Retinal pigment epithelial cell (primary cell): ENCODE measurements around the gene USP34.
"Not testable (repeated sequence)": the region's sequence is repeated elsewhere in the genome, so short reads cannot be mapped to it uniquely, and the experiment has no call there.

Experiments
- DNase-seq: peaks from one replicate; pipeline ENCODE4 v3.0.0-alpha.2; 2010; ENCODE audit warnings: low read depth
- H3K4me3 ChIP-seq: 2 replicates; pipeline ENCODE4 v1.5.1; 2011; ENCODE audit warnings: mild to moderate bottlenecking, low read length, control low read depth, moderate library complexity
- CTCF ChIP-seq: conservative IDR thresholded peaks from 2 replicates; pipeline ENCODE4 v1.5.1; 2011; ENCODE audit warnings: low read depth, low read length, control low read depth, inconsistent platforms

USP34 gene

GRCh38 chr2:61410185-61410584, 60.7 kb downstream of the USP34 start:
- DNase-seq: no peak
- H3K4me3 ChIP-seq: no peak overlapping the region
- TF ChIP-seq CTCF: no peak

- TF ChIP-seq CTCF: no peak
- no peak for DNase-seq
- no peak overlapping the region for H3K4me3 ChIP-seq
Observed at GRCh38 chr2:61405813-61406212, 65.1 kb downstream of the USP34 start.

- TF ChIP-seq CTCF: no peak
- DNase-seq: no peak
- no peak overlapping the region for H3K4me3 ChIP-seq
Observed at GRCh38 chr2:61404438-61404837, 66.4 kb downstream of the USP34 start.

GRCh38 chr2:61398413-61398812, 72.5 kb downstream of the USP34 start:
- DNase-seq: no peak
- no peak for TF ChIP-seq CTCF
- H3K4me3 ChIP-seq: no peak overlapping the region

- H3K4me3 ChIP-seq: no peak overlapping the region
Observed at GRCh38 chr2:61396005-61396404, 74.9 kb downstream of the USP34 start.

GRCh38 chr2:61387588-61387987, 83.3 kb downstream of the USP34 start:
- not testable (repeated sequence) for DNase-seq, H3K4me3 ChIP-seq

More at GRCh38 chr2:61396005-61396404, 74.9 kb downstream of the USP34 start:
- no peak for DNase-seq
- TF ChIP-seq CTCF: no peak

GRCh38 chr2:61380882-61381197, 90.0 kb downstream of the USP34 start:
- not testable (repeated sequence) for H3K4me3 ChIP-seq

GRCh38 chr2:61380056-61380881, 90.6 kb downstream of the USP34 start:
- H3K4me3 ChIP-seq: no peak overlapping the region
- no peak for DNase-seq
- no peak for TF ChIP-seq CTCF

More at GRCh38 chr2:61380882-61381197, 90.0 kb downstream of the USP34 start:
- DNase-seq: not testable (repeated sequence)
